ENCODE results near the gene CAPN9.
"Not testable (repeated sequence)": the region's sequence is repeated elsewhere in the genome, so short reads cannot be mapped to it uniquely, and the experiment has no call there.

The CAPN9 gene

GRCh38 chr1:230747127-230747730 lies at the start of gene CAPN9:
Gene CAPN9, plus strand, starts transcription at chr1:230747388. Its CDS starts 109 bp downstream, at chr1:230747497.
- no peak for ATAC-seq (replicated peaks; ENCODE audit: extremely low read depth, poor library complexity, severe bottlenecking)
- peaks cover 14% of the 10 kb centered on the region for H3K27me3 Mint-ChIP-seq
- H3K9me3 Mint-ChIP-seq, result no peaks in the 10 kb centered on the region
- no peak for DNase-seq (ENCODE audit: low spot score in 2 of 2)
- H3K4me1 Mint-ChIP-seq, result no peaks in the 10 kb centered on the region
- no peaks in the 10 kb centered on the region for H3K36me3 Mint-ChIP-seq (ENCODE audit: insufficient read depth)
- no peak within 1 kb of the TSS for H3K27ac Mint-ChIP-seq (ENCODE audit: low read depth)
- no peak within 1 kb of the TSS for H3K4me3 Mint-ChIP-seq

GRCh38 chr1:230698130-230698529 lies 49.1 kb upstream of the CAPN9 start:
- ATAC-seq (replicated peaks; ENCODE audit: extremely low read depth, poor library complexity, severe bottlenecking), result no peak
- H3K27me3 Mint-ChIP-seq, result no peaks in the 10 kb centered on the region
- no peak overlapping the region for H3K4me3 Mint-ChIP-seq
- peaks cover 10% of the 10 kb centered on the region for H3K4me1 Mint-ChIP-seq
- no peaks in the 10 kb centered on the region for H3K9me3 Mint-ChIP-seq
- H3K36me3 Mint-ChIP-seq (ENCODE audit: insufficient read depth), result peaks cover 8% of the 10 kb centered on the region
- no peak for DNase-seq (ENCODE audit: low spot score in 2 of 2)
- H3K27ac Mint-ChIP-seq (ENCODE audit: low read depth), result no peak overlapping the region

- H3K27me3 Mint-ChIP-seq; DNase-seq (ENCODE audit: low spot score in 2 of 2); ATAC-seq (replicated peaks; ENCODE audit: extremely low read depth, poor library complexity, severe bottlenecking); H3K27ac Mint-ChIP-seq (ENCODE audit: low read depth); H3K4me1 Mint-ChIP-seq; H3K36me3 Mint-ChIP-seq (ENCODE audit: insufficient read depth); H3K4me3 Mint-ChIP-seq; H3K9me3 Mint-ChIP-seq: not testable (repeated sequence)
Measured at GRCh38 chr1:230698964-230699363, 48.2 kb upstream of the CAPN9 start.

- H3K27me3 Mint-ChIP-seq, result no peaks in the 10 kb centered on the region
- H3K9me3 Mint-ChIP-seq, result no peaks in the 10 kb centered on the region
- no peak overlapping the region for H3K27ac Mint-ChIP-seq (ENCODE audit: low read depth)
- DNase-seq (ENCODE audit: low spot score in 2 of 2), result no peak
- no peak for ATAC-seq (replicated peaks; ENCODE audit: extremely low read depth, poor library complexity, severe bottlenecking)
- H3K4me1 Mint-ChIP-seq, result peaks cover 2% of the 10 kb centered on the region
- H3K4me3 Mint-ChIP-seq, result no peak overlapping the region
- peaks cover 2% of the 10 kb centered on the region for H3K36me3 Mint-ChIP-seq (ENCODE audit: insufficient read depth)
Measured at GRCh38 chr1:230699716-230700115, 47.5 kb upstream of the CAPN9 start.

GRCh38 chr1:230700132-230700531 lies 47.1 kb upstream of the CAPN9 start:
- Mint-ChIP-seq H3K9me3 (no peaks in the 10 kb centered on the region), H3K4me3 (no peak overlapping the region), H3K4me1 (no peaks in the 10 kb centered on the region), H3K27ac (ENCODE audit: low read depth) (no peak overlapping the region), H3K27me3 (no peaks in the 10 kb centered on the region), H3K36me3 (ENCODE audit: insufficient read depth) (peaks cover 2% of the 10 kb centered on the region)
- ATAC-seq (replicated peaks; ENCODE audit: extremely low read depth, poor library complexity, severe bottlenecking) (no peak), DNase-seq (ENCODE audit: low spot score in 2 of 2) (no peak)

- ATAC-seq (replicated peaks; ENCODE audit: extremely low read depth, poor library complexity, severe bottlenecking) (no peak), DNase-seq (ENCODE audit: low spot score in 2 of 2) (no peak)
- no peaks in the 10 kb centered on the region for H3K27me3 Mint-ChIP-seq
- H3K4me3 Mint-ChIP-seq, result no peak overlapping the region
- H3K27ac Mint-ChIP-seq (ENCODE audit: low read depth), result no peak overlapping the region
- peaks cover 2% of the 10 kb centered on the region for H3K36me3 Mint-ChIP-seq (ENCODE audit: insufficient read depth)
- no peaks in the 10 kb centered on the region for H3K9me3 Mint-ChIP-seq
- no peaks in the 10 kb centered on the region for H3K4me1 Mint-ChIP-seq
Measured at GRCh38 chr1:230701434-230701833, 45.8 kb upstream of the CAPN9 start.

GRCh38 chr1:230701895-230702768 lies 45.1 kb upstream of the CAPN9 start:
- Mint-ChIP-seq H3K27me3 (no peaks in the 10 kb centered on the region), H3K4me1 (no peaks in the 10 kb centered on the region), H3K27ac (ENCODE audit: low read depth) (no peak overlapping the region), H3K36me3 (ENCODE audit: insufficient read depth) (peaks cover 2% of the 10 kb centered on the region), H3K4me3 (no peak overlapping the region), H3K9me3 (no peaks in the 10 kb centered on the region)
- DNase-seq (ENCODE audit: low spot score in 2 of 2), result no peak
- no peak for ATAC-seq (replicated peaks; ENCODE audit: extremely low read depth, poor library complexity, severe bottlenecking)

- no peaks in the 10 kb centered on the region for H3K9me3 Mint-ChIP-seq
- H3K4me1 Mint-ChIP-seq, result peaks cover 6% of the 10 kb centered on the region
- ATAC-seq (replicated peaks; ENCODE audit: extremely low read depth, poor library complexity, severe bottlenecking), result no peak
Measured at GRCh38 chr1:230702934-230703678, 44.1 kb upstream of the CAPN9 start.

GRCh38 chr1:230703679-230704385 lies 43.4 kb upstream of the CAPN9 start:
- Mint-ChIP-seq H3K27me3 (peaks cover 16% of the 10 kb centered on the region), H3K36me3 (ENCODE audit: insufficient read depth) (no peaks in the 10 kb centered on the region), H3K4me1 (peaks cover 14% of the 10 kb centered on the region), H3K27ac (ENCODE audit: low read depth) (no peak overlapping the region), H3K9me3 (no peaks in the 10 kb centered on the region), H3K4me3 (no peak overlapping the region)
- DNase-seq (ENCODE audit: low spot score in 2 of 2), result no peak
- no peak for ATAC-seq (replicated peaks; ENCODE audit: extremely low read depth, poor library complexity, severe bottlenecking)

More at GRCh38 chr1:230702934-230703678, 44.1 kb upstream of the CAPN9 start:
- Mint-ChIP-seq H3K36me3 (ENCODE audit: insufficient read depth) (no peaks in the 10 kb centered on the region), H3K27ac (ENCODE audit: low read depth) (no peak overlapping the region), H3K27me3 (peaks cover 9% of the 10 kb centered on the region), H3K4me3 (no peak overlapping the region)
- DNase-seq (ENCODE audit: low spot score in 2 of 2), result no peak

- H3K36me3 Mint-ChIP-seq (ENCODE audit: insufficient read depth), result no peaks in the 10 kb centered on the region
- no peak overlapping the region for H3K4me3 Mint-ChIP-seq
- peaks cover 19% of the 10 kb centered on the region for H3K27me3 Mint-ChIP-seq
- no peaks in the 10 kb centered on the region for H3K9me3 Mint-ChIP-seq
- H3K27ac Mint-ChIP-seq (ENCODE audit: low read depth), result no peak overlapping the region
- H3K4me1 Mint-ChIP-seq, result peaks cover 16% of the 10 kb centered on the region
- ATAC-seq (replicated peaks; ENCODE audit: extremely low read depth, poor library complexity, severe bottlenecking) (no peak), DNase-seq (ENCODE audit: low spot score in 2 of 2) (no peak)
Measured at GRCh38 chr1:230704830-230705229, 42.4 kb upstream of the CAPN9 start.

- no peak for DNase-seq (ENCODE audit: low spot score in 2 of 2)
- no peak for ATAC-seq (replicated peaks; ENCODE audit: extremely low read depth, poor library complexity, severe bottlenecking)
Measured at GRCh38 chr1:230705289-230706019, 41.7 kb upstream of the CAPN9 start.

More at GRCh38 chr1:230705289-230706019, 41.7 kb upstream of the CAPN9 start:
- no peaks in the 10 kb centered on the region for H3K36me3 Mint-ChIP-seq (ENCODE audit: insufficient read depth)
- no peaks in the 10 kb centered on the region for H3K9me3 Mint-ChIP-seq
- no peak overlapping the region for H3K4me3 Mint-ChIP-seq
- H3K27me3 Mint-ChIP-seq, result peaks cover 19% of the 10 kb centered on the region
- H3K4me1 Mint-ChIP-seq, result peaks cover 16% of the 10 kb centered on the region
- H3K27ac Mint-ChIP-seq (ENCODE audit: low read depth), result no peak overlapping the region

Measured in central memory CD8-positive, alpha-beta T cell (primary cell).